SU-DHL-6 (cell line): ENCODE measurements around the gene RAI14.

ENCODE experiments used
- H2AFZ ChIP-seq: fragments of 200-600 bp; sonication (generic); 2 replicates; pipeline ENCODE4 v1.6.1; 2014; ENCODE audit warnings: low read depth, mild to moderate bottlenecking, moderate library complexity, mixed read lengths, antibody characterized with exemption, low read length; ENCODE audit not compliant: severe bottlenecking
- H3F3A ChIP-seq: fragments of 200-600 bp; shearing (Covaris generic); 2 replicates; pipeline ENCODE4 v1.6.0; 2016; ENCODE audit warnings: antibody characterized with exemption, mild to moderate bottlenecking; ENCODE audit not compliant: insufficient read depth
- H3K27ac ChIP-seq: fragments of 200-600 bp; sonication (generic); 2 replicates; pipeline ENCODE4 v1.5.1; 2016; ENCODE audit warnings: low read depth, mild to moderate bottlenecking, low read length, moderate library complexity, mixed read lengths
- H3K27me3 ChIP-seq: fragments of 200-600 bp; sonication (generic), shearing (Covaris generic); 2 replicates; pipeline ENCODE4 v1.6.0; 2014; ENCODE audit warnings: mild to moderate bottlenecking, low read length
- H3K36me3 ChIP-seq: fragments of 200-600 bp; sonication (generic); 2 replicates; pipeline ENCODE4 v1.6.1; 2014; ENCODE audit warnings: mild to moderate bottlenecking, low read length, mixed read lengths
- H3K4me2 ChIP-seq: fragments of 300-600, 200-600 bp; shearing (Covaris generic), sonication (generic); 2 replicates; pipeline ENCODE4 v1.6.0; 2014; ENCODE audit warnings: low read length, low read depth, mild to moderate bottlenecking; ENCODE audit not compliant: poor library complexity, severe bottlenecking
- H3K4me3 ChIP-seq: fragments of 200-600 bp; sonication (generic); 2 replicates; pipeline ENCODE4 v1.5.1; 2014; ENCODE audit warnings: antibody characterized with exemption, low read length, mild to moderate bottlenecking, mixed read lengths; ENCODE audit not compliant: insufficient read depth, poor library complexity, severe bottlenecking
- H3K79me2 ChIP-seq: fragments of 200-600 bp; sonication (generic); 2 replicates; pipeline ENCODE4 v1.6.1; 2014; ENCODE audit warnings: mild to moderate bottlenecking, low read length, moderate library complexity; ENCODE audit not compliant: insufficient read depth
- H3K9ac ChIP-seq: fragments of 200-600 bp; sonication (generic); 2 replicates; pipeline ENCODE4 v1.7.0; 2014; ENCODE audit warnings: mild to moderate bottlenecking, low read length
- H3K9me2 ChIP-seq: fragments of 200-600 bp; sonication (generic); replicated peaks from 2 replicates; pipeline ENCODE4 v1.6.1; 2014; ENCODE audit warnings: low read length; ENCODE audit not compliant: insufficient read depth
- H3K9me3 ChIP-seq: fragments of 200-600 bp; sonication (generic); 2 replicates; pipeline ENCODE4 v1.6.1; 2014; ENCODE audit warnings: low read length, mixed read lengths; ENCODE audit not compliant: insufficient read depth
- H4K20me1 ChIP-seq: fragments of 200-600 bp; sonication (generic); 2 replicates; pipeline ENCODE4 v1.6.1; 2014; ENCODE audit warnings: low read depth, mild to moderate bottlenecking, antibody characterized with exemption, low read length, moderate library complexity, mixed read lengths
- CTCF ChIP-seq: fragments of 200-600 bp; sonication (generic); IDR thresholded peaks from one replicate; pipeline ENCODE4 v1.5.1; 2017; ENCODE audit warnings: antibody characterized with exemption, mild to moderate bottlenecking, low read length, moderate library complexity; ENCODE audit not compliant: insufficient read depth, poor library complexity, severe bottlenecking
- EZH2phosphoT487 ChIP-seq: fragments of 200-600 bp; sonication (generic), shearing (Covaris generic); conservative IDR thresholded peaks from 2 replicates; pipeline ENCODE4 v1.6.1; 2018; ENCODE audit warnings: mild to moderate bottlenecking, antibody characterized with exemption, low read length, moderate library complexity, mixed read lengths

Gene RAI14

GRCh38 chr5:34676416-34676815 is 20.3 kb downstream of the RAI14 start:
- Histone ChIP-seq H3K4me2 (no peak overlapping the region), H2AFZ (no peak overlapping the region), H3K9ac (no peak overlapping the region), H4K20me1 (no peaks in the 10 kb centered on the region), H3F3A (no peaks in the 10 kb centered on the region), H3K9me2 (no peaks in the 10 kb centered on the region), H3K27me3 (no peaks in the 10 kb centered on the region), H3K79me2 (no peaks in the 10 kb centered on the region), H3K36me3 (no peaks in the 10 kb centered on the region), H3K9me3 (no peaks in the 10 kb centered on the region), H3K27ac (no peak overlapping the region), H3K4me3 (no peak overlapping the region)
- no peak for TF ChIP-seq CTCF
- no peak for TF ChIP-seq EZH2phosphoT487

DNA sequence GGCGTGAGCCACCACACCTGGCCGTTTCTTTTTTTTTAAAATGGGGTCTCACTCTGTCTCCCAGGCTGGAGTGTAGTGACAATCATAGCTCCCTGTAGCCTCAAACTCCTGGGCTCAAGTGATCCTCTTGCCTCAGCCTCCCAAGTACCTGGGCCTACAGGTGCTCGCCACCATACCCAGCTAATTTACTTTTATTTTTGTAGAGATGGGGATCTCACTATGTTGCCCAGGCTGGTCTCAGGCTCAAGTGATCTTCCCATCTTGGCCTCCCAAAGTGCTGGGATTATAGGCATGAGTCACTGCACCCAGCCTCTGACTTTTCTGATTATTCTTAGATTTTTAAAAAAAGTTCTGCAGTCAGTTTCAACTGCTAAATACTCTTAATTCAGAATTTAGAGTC is 21.3 kb downstream of the RAI14 start:
- H3K9me3 ChIP-seq, result no peaks in the 10 kb centered on the region
- no peaks in the 10 kb centered on the region for H3K9me2 ChIP-seq
- H3F3A ChIP-seq, result no peaks in the 10 kb centered on the region
- H2AFZ ChIP-seq, result no peak overlapping the region
- no peaks in the 10 kb centered on the region for H3K36me3 ChIP-seq
- no peaks in the 10 kb centered on the region for H4K20me1 ChIP-seq
- no peak overlapping the region for H3K9ac ChIP-seq
- no peaks in the 10 kb centered on the region for H3K79me2 ChIP-seq
- H3K27ac ChIP-seq, result no peak overlapping the region
- TF ChIP-seq EZH2phosphoT487, result no peak
- TF ChIP-seq CTCF, result no peak
- no peaks in the 10 kb centered on the region for H3K27me3 ChIP-seq
- H3K4me2 ChIP-seq, result no peak overlapping the region
- no peak overlapping the region for H3K4me3 ChIP-seq

GRCh38 chr5:34680896-34681295 is 24.8 kb downstream of the RAI14 start:
- Histone ChIP-seq H3K9me3 (no peaks in the 10 kb centered on the region), H3K9me2 (no peaks in the 10 kb centered on the region), H4K20me1 (no peaks in the 10 kb centered on the region), H3F3A (no peaks in the 10 kb centered on the region), H2AFZ (no peak overlapping the region), H3K4me2 (no peak overlapping the region), H3K27ac (no peak overlapping the region), H3K36me3 (no peaks in the 10 kb centered on the region), H3K27me3 (no peaks in the 10 kb centered on the region), H3K4me3 (no peak overlapping the region), H3K79me2 (no peaks in the 10 kb centered on the region), H3K9ac (no peak overlapping the region)
- TF ChIP-seq CTCF, result no peak
- no peak for TF ChIP-seq EZH2phosphoT487
